Body of pancreas (tissue), 4 donors: ENCODE measurements around the gene C11orf58. TPM values are rescaled to one million over a fixed set of nuclear protein-coding genes. Genes with fewer than 3 reads are reported as not detected.

ENCODE experiments used
- ATAC-seq: fragments of 150-250 bp; one replicate; pipeline ENCODE4 v1.9.1; 2016
- DNase-seq, 4 donors: peaks; one replicate each; pipeline ENCODE4 v3.0.0-alpha.2; 2019
- H3K27ac ChIP-seq, 4 donors: fragments of 200-600 bp; sonication (generic); 1 replicate in 3 of 4; 2 replicates in 1 of 4; pipeline versions ENCODE4 v1.5.1 to v1.6.1; 2016 to 2019; ENCODE audit warnings: mild to moderate bottlenecking in 1 of 4, mixed read lengths in 1 of 4, moderate library complexity in 1 of 4
- H3K27me3 ChIP-seq, 2 donors: fragments of 200-600 bp; sonication (generic); one replicate each; pipeline ENCODE4 v1.6.0; 2016; ENCODE audit warnings: mild to moderate bottlenecking in 1 of 2
- H3K36me3 ChIP-seq, 2 donors: fragments of 200-600 bp; sonication (generic); replicated peaks in 1 of 2; 2 replicates each; pipeline ENCODE4 v1.5.1; 2016; ENCODE audit warnings: low read depth in 2 of 2; ENCODE audit not compliant: insufficient read depth in 1 of 2
- H3K4me1 ChIP-seq: fragments of 200-600 bp; sonication (generic); one replicate; pipeline ENCODE4 v1.6.0; 2016
- H3K4me3 ChIP-seq, 2 donors: fragments of 200-600 bp; sonication (generic); 1 replicate in 1 of 2; 2 replicates in 1 of 2; pipeline ENCODE4 v1.5.1; 2016 to 2019
- H3K9me3 ChIP-seq, 3 donors: fragments of 200-600 bp; sonication (generic); 1 replicate in 2 of 3; 2 replicates in 1 of 3; pipeline ENCODE4 v1.5.1; 2016
- CTCF ChIP-seq, 7 experiments: fragments of 450-650 bp in 4 of 7; fragments of 200-600 bp in 3 of 7; sonication (generic) in 3 of 7; IDR thresholded peaks; one replicate each; pipeline ENCODE4 v1.5.1; 2016 to 2019; ENCODE audit warnings: antibody characterized with exemption in 7 of 7
- POLR2A ChIP-seq, 3 donors: fragments of 450-650 bp; IDR thresholded peaks; one replicate each; pipeline ENCODE4 v1.6.1; 2016; ENCODE audit warnings: antibody characterized with exemption in 3 of 3, mild to moderate bottlenecking in 2 of 3
- WGBS, 2 donors: methylation state at CpG; one replicate each; pipeline ENCODE4 v1.1.5; 2017; 5-methylcytosine and 5-hydroxymethylcytosine counted together
- intact Hi-C: fragments of 100-400 bp; cut with DNase I; formaldehyde crosslinking; loops from one replicate; pipeline ENCODE4 v1.15.1; 2023
- total RNA-seq, 2 donors: library from RNA; depleted of rRNA; stranded (reverse); fragments of >200 nt; gene quantifications; one replicate each; pipeline ENCODE4 v1.1.0, GENCODE V29; 2016

Gene C11orf58
- total RNA-seq, 2 donors from 2014 or later = 59.7 to 92.4 TPM

- WGBS, 2 donors = 75 to 88% methylated on average over 6 to 11 of the region's 11 CpGs
- no peak overlapping the region for H3K4me3 ChIP-seq
- no peaks in the 10 kb centered on the region for H3K27me3 ChIP-seq
- no peak overlapping the region for H3K27ac ChIP-seq
- no peak for ATAC-seq
- peaks cover 5% of the 10 kb centered on the region for H3K4me1 ChIP-seq
- TF ChIP-seq CTCF (IDR thresholded peaks at IDR 0.05) (no peak), POLR2A (IDR thresholded peaks at IDR 0.05) (no peak)
- no peaks in the 10 kb centered on the region for H3K9me3 ChIP-seq
- DNase-seq = no peak
- intact Hi-C loops = no loop called here
- H3K36me3 ChIP-seq = peaks cover 0 to 2% of the 10 kb centered on the region in 2 donors
Measured at GRCh38 chr11:16781936-16782919, 43.8 kb downstream of the C11orf58 start.

- Histone ChIP-seq H3K4me1 (peaks cover 8% of the 10 kb centered on the region), H3K27ac (no peak overlapping the region), H3K4me3 (no peak overlapping the region), H3K9me3 (no peaks in the 10 kb centered on the region), H3K36me3 (peaks cover 0 to 2% of the 10 kb centered on the region in 2 donors), H3K27me3 (no peaks in the 10 kb centered on the region)
- WGBS, 2 donors = 91 to 94% methylated on average over 12 to 22 of the region's 22 CpGs
- ATAC-seq = no peak
- TF ChIP-seq CTCF (IDR thresholded peaks at IDR 0.05) = no peak
- TF ChIP-seq POLR2A (IDR thresholded peaks at IDR 0.05) = no peak
- DNase-seq = no peak
- intact Hi-C loops = no loop called here
Measured at GRCh38 chr11:16783321-16783801, 44.9 kb downstream of the C11orf58 start.

DNA sequence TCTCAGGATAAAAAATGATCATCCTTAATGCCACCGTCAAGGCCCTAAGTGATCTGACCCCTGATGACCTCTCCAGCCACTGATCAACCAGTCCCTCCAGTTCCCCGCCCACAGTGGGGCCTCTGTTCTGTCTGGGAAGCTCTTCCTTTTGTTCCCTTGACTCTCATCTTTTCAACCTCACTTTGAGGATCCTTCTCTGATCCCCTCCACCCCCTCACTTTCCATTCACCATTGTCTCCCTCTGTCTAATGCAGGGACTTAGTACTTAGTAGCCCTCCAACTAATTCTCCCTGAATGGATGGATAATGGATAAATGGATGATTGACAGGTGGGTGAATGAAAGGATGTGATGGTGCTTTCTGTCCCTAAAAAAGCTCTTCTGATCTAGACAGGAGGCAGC is 45.6 kb downstream of the C11orf58 start:
- DNase-seq (no peak), ATAC-seq (no peak)
- Histone ChIP-seq H3K27me3 (no peaks in the 10 kb centered on the region), H3K4me1 (peaks cover 9% of the 10 kb centered on the region), H3K36me3 (no peaks in the 10 kb centered on the region), H3K27ac (no peak overlapping the region), H3K4me3 (no peak overlapping the region), H3K9me3 (no peaks in the 10 kb centered on the region)
- 79 to 90% methylated on average over 2 of the region's 2 CpGs for WGBS, 2 donors
- intact Hi-C loops = no loop called here
- TF ChIP-seq POLR2A (IDR thresholded peaks at IDR 0.05) (no peak), CTCF (IDR thresholded peaks at IDR 0.05) (no peak)

- intact Hi-C loops = no loop called here
- Histone ChIP-seq H3K4me3 (no peak overlapping the region), H3K36me3 (no peaks in the 10 kb centered on the region), H3K27me3 (no peaks in the 10 kb centered on the region), H3K27ac (no peak overlapping the region), H3K4me1 (peaks cover 9% of the 10 kb centered on the region), H3K9me3 (no peaks in the 10 kb centered on the region)
- 76 to 83% methylated on average over 2 of the region's 2 CpGs for WGBS, 2 donors
- DNase-seq (no peak), ATAC-seq (no peak)
- no peak for TF ChIP-seq CTCF (IDR thresholded peaks at IDR 0.05)
- TF ChIP-seq POLR2A (IDR thresholded peaks at IDR 0.05) = no peak
Measured at GRCh38 chr11:16784666-16785065, 46.2 kb downstream of the C11orf58 start.
